ENCODE data around the gene SRRM4. TPM values are rescaled to one million over a fixed set of nuclear protein-coding genes. Genes with fewer than 3 reads are reported as not detected.
"Not testable (repeated sequence)": the region's sequence is repeated elsewhere in the genome, so short reads cannot be mapped to it uniquely, and the experiment has no call there.

The SRRM4 gene
- total RNA-seq, 1 donor from 2014 or later, result 1.7 TPM

DNA sequence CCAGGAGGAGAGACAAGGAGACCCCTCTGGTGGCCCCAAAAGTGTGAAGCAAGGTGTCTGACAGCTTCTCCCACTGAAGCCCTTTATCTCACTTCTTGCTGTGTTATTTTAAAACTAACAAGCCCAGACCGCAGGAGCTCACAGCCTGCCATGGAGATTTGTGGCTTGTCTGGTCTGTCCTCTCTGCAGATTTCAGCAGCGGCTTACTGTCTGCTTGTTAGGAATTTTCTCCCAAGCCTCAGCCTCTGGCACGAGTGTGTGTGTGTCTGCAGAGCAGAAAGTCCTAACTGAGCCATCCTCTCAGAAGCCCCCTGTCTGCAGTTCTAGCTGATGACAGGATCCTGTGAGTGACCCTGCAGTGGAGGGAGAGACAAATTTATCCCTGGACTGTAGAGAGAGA lies 109.5 kb downstream of the SRRM4 start:
- no peaks in the 10 kb centered on the region for H3K4me1 Mint-ChIP-seq
- no peaks in the 10 kb centered on the region for H3K9me3 Mint-ChIP-seq
- H3K27me3 Mint-ChIP-seq (ENCODE audit: low read depth), result peaks cover 91% of the 10 kb centered on the region
- no peak for TF ChIP-seq CTCF (IDR thresholded peaks at IDR 0.05; ENCODE audit: unreplicated experiment)
- DNase-seq (ENCODE audit: low spot score in 2 of 2, unreplicated experiment in 2 of 2), result no peak
- H3K4me3 Mint-ChIP-seq, result no peak overlapping the region
- H3K36me3 Mint-ChIP-seq, result no peaks in the 10 kb centered on the region
- H3K27ac Mint-ChIP-seq, result no peak overlapping the region

DNA sequence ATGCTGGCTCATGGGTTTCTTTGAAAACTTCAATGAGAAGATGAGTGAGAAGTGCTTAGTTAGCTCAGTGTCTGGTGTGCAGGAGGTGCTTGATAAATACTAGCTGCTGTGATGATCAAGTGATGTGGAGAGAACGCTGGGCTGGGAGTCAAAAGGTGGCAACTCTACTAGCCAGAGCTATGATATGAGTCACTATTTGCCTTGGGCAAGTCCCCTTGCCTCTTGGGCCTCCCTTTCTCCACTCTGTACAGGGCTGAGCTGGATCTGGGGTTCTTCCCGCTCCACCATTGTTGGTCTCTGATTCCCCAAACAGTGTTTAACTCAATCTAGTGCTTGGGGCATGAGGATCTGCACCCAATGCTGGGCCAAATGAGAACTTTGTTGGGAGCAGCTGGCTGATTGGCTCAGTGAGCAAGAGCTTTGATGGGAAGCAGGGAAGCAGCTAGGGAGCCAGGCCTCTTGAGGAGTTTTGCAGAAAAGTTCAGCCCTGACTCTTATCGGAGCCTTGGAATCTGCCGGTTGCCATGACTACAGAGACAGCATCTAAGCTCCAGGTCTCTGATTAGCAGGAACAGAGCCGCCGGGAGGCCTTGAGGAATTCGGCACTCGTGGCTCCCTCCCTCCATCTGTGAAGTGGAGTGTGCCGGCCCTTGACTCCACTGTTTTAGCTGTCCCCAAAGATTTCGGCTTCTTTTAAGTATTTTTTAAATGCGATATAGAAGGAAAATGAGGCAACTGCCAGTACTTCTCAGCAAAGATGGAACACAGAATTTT lies 115.3 kb downstream of the SRRM4 start:
- H3K27me3 Mint-ChIP-seq (ENCODE audit: low read depth), result peaks cover 42% of the 10 kb centered on the region
- TF ChIP-seq CTCF (IDR thresholded peaks at IDR 0.05; ENCODE audit: unreplicated experiment), result no peak

GRCh38 chr12:119100933-119101332 lies 119.6 kb downstream of the SRRM4 start:
- TF ChIP-seq CTCF (IDR thresholded peaks at IDR 0.05; ENCODE audit: unreplicated experiment), result no peak
- DNase-seq (ENCODE audit: low spot score in 2 of 2, unreplicated experiment in 2 of 2), result no peak
- Mint-ChIP-seq H3K27ac (no peak overlapping the region), H3K9me3 (peaks cover 10% of the 10 kb centered on the region), H3K4me3 (no peak overlapping the region), H3K4me1 (no peaks in the 10 kb centered on the region), H3K27me3 (ENCODE audit: low read depth) (peaks cover 6% of the 10 kb centered on the region), H3K36me3 (no peaks in the 10 kb centered on the region)

More for the DNA sequence above, 115.3 kb downstream of the SRRM4 start:
- no peak for DNase-seq (ENCODE audit: low spot score in 2 of 2, unreplicated experiment in 2 of 2)
- Mint-ChIP-seq H3K36me3 (no peaks in the 10 kb centered on the region), H3K4me3 (no peak overlapping the region), H3K27ac (no peak overlapping the region), H3K9me3 (peaks cover 10% of the 10 kb centered on the region), H3K4me1 (no peaks in the 10 kb centered on the region)

GRCh38 chr12:119102274-119102673 lies 120.9 kb downstream of the SRRM4 start:
- Mint-ChIP-seq H3K27ac (no peak overlapping the region), H3K4me1 (no peaks in the 10 kb centered on the region), H3K36me3 (no peaks in the 10 kb centered on the region), H3K9me3 (peaks cover 11% of the 10 kb centered on the region), H3K4me3 (no peak overlapping the region), H3K27me3 (ENCODE audit: low read depth) (peaks cover 1% of the 10 kb centered on the region)
- no peak for DNase-seq (ENCODE audit: low spot score in 2 of 2, unreplicated experiment in 2 of 2)
- no peak for TF ChIP-seq CTCF (IDR thresholded peaks at IDR 0.05; ENCODE audit: unreplicated experiment)

DNA sequence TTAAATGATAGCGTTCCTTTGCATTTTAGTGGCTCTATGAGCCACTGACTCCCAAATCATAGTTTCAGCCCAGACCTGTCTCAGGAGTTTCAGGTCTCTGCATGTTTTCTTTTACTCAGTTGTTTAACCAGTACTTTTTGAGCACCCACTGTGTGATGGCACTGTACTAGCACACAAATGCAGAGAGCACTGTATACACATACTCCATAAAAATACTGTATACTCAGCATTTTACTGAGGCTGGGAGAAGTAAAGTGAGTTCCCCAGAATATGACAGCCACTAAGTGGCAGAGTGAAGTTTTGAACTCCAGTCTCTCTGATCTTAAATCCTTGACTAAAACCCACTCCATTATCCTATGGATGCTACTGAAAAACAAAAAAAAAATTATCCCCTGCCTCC lies 121.4 kb downstream of the SRRM4 start:
- Mint-ChIP-seq H3K27ac (no peak overlapping the region), H3K4me1 (no peaks in the 10 kb centered on the region), H3K36me3 (no peaks in the 10 kb centered on the region), H3K27me3 (ENCODE audit: low read depth) (peaks cover 1% of the 10 kb centered on the region), H3K4me3 (no peak overlapping the region), H3K9me3 (peaks cover 14% of the 10 kb centered on the region)
- DNase-seq (ENCODE audit: low spot score in 2 of 2, unreplicated experiment in 2 of 2), result no peak
- no peak for TF ChIP-seq CTCF (IDR thresholded peaks at IDR 0.05; ENCODE audit: unreplicated experiment)

DNA sequence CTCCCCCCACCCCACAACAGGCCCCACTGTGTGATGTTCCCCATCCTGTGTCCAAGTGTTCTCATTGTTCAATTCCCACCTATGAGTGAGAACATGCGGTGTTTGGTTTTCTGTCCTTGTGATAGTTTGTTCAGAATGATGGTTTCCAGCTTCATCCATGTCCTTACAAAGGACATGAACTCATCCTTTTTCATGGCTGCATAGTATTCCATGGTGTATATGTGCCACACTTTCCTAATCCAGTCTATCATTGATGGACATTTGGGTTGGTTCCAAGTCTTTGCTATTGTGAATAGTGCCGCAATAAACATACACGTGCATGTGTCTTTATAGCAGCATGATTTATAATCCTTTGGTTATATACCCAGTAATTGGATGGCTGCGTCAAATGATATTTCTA lies 123.6 kb downstream of the SRRM4 start:
- DNase-seq (ENCODE audit: low spot score in 2 of 2, unreplicated experiment in 2 of 2); H3K27me3 Mint-ChIP-seq (ENCODE audit: low read depth); H3K4me1 Mint-ChIP-seq; H3K4me3 Mint-ChIP-seq; H3K27ac Mint-ChIP-seq; H3K36me3 Mint-ChIP-seq: not testable (repeated sequence)
- H3K9me3 Mint-ChIP-seq, result peaks cover 14% of the 10 kb centered on the region
